ENCODE results near the gene CCDC124.

CCDC124 gene

GRCh38 chr19:17936379-17936778, 3.6 kb downstream of the CCDC124 start:
- no peak for DNase-seq

DNA sequence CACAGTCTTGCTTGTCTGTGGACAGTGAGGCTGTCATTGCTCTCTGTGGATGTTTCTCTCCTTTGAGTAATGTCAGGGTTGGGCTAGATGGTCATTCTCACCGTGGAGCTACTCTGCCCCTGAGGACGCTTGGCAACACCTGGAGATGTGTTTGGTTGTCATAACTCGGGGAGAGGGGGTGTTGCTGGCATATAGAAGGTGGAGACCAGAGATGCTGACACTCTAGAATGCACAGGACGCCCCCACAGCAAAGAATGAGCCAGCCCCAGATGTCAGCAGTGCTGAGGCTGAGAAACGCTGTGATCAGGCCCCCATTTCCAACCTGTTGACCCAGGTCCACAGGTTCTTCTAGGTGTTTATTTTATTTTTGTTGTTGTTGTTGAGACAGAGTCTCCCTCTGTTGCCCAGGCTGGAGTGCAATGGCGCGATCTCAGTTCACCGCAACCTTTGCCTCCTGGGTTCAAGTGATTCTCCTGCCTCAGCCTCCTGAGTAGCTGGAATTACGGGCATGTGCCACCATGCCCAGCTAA, 4.6 kb downstream of the CCDC124 start:
- no peak for DNase-seq

DNA sequence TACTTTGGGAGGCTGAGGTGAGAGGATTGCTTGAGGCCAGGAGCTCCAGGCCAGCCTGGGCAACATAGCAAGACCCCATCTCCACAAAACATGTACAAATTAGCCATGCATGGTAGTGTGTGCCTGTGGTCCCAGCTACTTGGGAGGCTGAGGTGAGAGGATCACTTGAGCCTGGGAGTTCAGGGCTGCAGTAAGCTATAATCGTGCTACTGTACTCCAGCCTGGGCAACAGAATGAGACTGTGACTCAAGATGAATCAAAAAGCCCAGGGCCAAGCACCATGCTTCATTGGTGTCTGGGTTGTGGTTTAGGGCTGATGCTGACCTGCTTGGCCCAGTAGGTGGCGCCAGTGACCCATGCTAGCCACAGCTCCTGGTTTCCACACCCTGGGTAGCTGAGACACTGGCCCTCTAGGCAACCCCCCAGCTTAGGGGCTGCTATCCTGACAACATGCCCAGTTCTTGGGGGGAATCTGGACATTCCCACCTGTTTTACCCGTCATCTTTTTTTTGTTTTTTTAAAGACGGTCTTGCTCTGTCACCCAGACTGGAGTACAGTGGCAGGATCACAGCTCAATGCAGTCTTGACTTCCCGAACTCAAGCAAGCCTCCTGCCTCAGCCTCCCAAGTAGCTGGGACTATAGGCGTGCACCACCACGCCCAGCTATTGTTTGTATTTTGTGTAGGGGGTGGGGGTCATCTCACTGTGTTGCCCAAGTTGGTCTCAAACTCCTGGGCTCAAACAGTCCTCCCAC, 5.5 kb downstream of the CCDC124 start:
- peak; percentile 88 to 90 for DNase-seq

- no peak for DNase-seq
Measured at GRCh38 chr19:17942181-17942580, 9.4 kb downstream of the CCDC124 start.

- no peak for DNase-seq
Measured at GRCh38 chr19:17942582-17943273, 9.9 kb downstream of the CCDC124 start.

DNA sequence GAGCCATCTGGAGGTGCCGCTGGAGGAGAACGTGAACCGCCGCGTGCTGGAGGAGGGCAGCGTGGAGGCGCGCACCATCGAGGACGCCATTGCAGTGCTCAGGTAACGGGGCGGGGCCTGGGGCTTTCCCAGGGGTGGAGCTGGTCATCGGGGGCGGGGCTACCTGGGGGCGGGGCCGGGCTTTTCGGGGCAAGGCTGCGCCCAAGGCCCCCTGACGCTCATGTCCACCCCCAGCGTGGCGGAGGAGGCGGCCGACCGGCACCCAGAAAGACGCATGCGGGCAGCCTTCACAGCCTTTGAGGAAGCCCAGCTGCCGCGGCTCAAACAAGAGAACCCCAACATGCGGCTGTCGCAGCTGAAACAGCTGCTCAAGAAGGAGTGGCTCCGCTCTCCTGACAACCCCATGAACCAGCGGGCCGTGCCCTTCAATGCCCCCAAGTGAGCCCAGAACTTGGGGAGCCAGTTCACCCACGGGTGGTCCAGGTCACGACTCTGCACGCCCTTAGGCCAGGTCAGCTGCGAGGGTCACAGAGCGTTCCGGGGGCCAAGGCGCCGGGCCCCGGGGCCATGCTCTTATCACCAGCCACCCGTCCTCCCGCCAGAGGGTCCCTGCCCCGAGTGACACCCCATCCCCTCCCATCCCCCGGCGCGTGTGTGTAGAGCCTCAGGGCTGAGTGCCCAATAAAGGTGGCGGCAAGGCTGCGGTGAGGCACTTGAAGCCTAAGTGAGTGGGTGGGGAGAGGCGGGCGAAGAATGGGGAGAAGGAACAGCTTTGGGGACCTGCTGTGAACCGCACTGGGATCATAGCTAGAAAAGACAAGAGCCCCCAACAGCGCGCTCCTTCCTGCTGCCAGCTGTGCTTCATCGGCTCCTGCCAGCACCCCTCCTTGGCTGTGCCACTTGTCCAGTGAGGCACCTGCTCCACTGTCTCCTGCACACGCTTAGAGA, 10.7 kb downstream of the CCDC124 start:
- DNase-seq: no peak

DNA sequence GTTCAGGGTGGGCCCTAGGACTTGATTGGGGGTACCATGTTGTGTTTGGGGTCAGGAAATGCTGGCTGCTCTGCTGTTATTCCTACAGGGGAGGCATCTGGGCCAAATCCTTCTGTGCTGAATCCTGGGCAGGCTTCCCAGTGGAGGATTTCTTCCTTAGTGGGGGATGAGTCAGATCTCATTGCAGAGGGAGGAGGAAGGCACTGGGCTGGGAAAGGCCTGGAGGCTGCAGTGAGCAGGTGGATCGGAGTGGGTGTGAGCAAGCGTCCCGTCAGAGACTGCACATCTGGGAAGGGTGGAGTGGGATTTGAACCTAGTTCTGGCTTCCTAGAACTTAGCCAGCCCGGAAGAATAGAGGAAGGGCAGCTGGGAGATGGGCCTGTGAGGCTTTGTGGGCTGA, 11.5 kb downstream of the CCDC124 start:
- DNase-seq: no peak

DNA sequence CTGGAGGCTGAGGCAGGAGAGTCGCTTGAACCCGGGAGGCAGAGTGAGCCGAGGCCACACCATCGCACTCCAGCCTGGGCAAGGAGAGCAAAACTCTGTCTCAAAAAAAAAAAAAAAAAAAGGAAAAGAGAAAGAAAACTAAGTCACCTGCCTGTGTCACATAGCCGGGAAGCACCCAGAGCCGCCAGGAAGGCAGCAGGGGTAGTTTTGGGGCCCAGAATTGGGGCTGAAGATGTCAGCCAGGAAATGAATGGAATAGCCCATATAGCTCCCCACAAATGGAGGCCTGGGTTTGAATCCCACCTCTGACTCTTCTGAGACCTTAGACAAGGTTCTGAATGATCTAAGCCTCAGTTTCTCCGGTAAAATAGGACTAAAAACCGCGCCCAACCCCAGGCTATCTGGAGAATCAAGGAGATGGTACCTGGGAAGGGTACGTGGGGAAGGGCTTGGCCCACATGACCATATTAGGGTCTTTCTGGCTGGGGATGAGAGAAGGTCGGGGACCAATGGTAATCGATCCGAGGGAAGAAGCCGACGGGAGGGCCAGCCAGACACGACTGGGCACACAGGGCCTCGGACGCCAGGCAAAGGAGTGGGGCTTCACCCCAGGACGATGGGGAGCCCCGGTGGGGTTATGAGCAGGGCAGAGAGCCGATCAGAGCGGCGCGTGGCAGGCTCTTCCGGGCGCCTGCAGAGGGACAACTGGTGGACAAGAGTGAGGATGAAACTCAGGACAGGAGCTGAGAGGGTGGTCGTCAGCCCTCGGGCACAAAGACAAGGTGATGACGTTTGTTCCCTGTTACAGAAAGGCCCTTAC, 14.4 kb downstream of the CCDC124 start:
- DNase-seq: no peak

- DNase-seq: peak; percentile 94 to 96
Measured at GRCh38 chr19:17947815-17948513, 15.1 kb downstream of the CCDC124 start.

DNA sequence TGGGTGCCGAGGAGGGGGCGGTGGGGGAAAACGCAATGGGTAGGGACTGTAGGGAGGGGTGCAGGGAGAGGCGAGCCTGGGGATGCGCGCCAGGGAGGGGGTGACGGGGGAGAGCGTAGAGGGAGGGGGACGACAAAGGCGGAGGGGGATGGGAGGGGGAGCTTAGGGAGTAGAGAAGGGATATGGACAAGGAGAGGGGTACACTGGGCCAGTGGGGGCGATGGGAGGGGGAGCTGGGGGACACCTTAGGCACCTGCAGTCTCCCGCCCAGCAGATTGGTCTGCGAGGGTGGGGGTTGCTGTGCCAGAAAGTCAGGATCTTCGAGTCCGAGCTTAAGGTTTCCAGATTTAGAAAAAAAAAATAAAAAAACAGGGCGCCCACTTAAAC, 15.7 kb downstream of the CCDC124 start:
- DNase-seq: no peak

DNA sequence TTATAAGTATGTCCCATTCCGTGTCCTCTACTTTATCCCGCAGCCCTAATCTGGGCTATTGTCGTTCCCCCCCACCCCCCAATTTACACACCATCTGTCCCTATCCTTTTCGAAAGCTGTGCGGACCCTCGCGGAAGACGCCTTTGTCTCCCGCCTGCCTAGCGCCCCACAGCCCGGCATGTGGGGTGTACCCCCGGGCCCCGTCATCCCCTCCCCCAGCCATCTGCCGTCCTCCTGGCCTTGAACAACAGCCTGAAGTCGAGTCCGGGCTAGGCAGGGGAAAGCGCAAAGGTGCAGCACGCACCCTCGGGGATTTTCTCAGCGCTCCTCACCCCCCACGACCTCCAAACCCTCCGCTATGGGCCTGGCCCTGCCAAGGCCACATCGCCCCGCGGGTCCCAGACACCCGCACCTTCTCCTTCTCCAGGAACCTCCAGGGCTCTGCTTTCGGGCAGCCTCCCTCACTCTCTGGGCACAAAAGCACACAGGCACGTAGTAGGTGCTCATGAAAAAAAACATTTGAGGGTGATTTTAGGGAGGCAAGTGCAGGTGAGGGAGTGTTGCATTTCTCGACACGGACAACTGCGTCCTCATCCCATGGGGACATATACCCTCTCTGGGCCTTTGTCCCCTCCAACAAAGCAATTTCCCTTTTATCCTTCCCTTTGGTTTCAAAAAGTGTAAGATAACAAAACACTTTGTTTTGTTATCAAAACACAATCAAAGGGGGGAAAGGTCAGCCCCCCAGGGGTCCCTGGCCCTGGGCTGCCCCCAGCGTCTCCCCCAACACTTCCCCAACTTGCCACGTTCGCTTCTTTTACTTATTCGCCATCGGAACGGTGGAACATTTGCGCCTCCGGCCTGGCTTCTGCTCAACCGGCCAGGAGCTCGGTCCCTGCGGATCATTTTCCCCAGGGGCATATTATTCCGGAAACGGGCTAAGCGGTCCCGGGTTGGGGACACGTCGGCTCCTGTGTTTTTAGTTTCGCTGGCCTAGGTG, 16.4 kb downstream of the CCDC124 start:
- DNase-seq: peak; percentile 43 to 52

DNA sequence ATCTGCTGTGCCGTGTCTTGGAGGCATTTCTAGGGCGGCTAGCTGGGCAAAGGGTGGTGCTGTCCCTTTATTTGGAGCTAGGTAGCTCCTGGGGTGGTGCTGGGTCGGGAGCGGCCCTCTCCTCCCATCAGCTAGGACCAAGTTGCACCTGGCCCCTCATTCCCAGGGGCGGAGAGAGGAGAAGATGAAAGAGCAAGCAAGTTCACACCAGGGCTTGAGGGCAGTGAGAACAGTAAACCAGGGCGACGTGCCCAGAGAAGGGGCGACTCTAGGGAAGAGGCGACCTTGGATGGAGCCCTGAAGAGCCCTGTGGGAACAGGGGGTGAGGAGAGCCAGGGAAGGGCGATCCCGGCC, 17.1 kb downstream of the CCDC124 start:
- peak in 1 of 2 experiments; percentile 31 for DNase-seq

GRCh38 chr19:17950310-17951156, 17.7 kb downstream of the CCDC124 start:
- DNase-seq: peak; percentile 42 to 50

DNA sequence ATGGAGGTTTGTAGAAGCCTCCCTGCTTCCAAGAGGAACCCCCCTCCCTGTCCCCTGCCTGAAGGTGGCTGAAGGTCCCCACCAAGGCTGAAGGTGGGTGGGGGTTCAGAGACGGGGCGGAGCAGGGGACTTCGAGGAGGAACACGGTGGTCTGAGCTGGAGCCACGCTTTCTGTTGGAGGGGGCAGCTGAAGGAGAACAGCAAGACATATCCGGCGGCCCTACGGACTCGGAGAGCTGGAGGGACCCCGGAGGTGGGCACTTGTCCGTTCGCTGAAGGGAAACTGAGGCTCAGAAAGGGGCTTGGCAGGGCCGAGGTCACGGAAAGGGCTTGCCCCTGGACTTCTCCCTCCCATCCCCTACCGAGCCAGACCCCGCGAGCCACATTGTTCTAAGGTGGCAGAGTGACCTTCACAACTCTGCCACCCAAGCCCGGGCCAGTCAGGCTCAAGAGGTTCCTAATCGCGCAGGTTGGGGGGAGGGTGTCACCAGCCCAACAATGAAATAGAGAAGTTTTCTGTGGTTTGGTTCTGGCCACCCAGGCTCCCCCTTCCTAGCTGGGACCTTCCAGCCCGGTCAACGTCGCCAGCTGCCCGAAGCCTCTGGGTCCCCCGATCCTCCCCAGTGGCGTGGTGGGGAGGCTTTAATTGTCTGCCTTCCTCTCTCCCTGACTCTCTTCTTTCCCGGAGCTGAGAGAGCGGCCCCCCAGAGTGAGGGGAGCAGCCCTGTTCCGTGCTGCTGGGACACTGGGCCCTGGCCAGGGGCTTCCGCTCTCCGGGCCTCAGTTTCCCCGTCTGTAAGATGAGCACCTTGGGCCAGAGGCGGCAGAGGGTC, 18.6 kb downstream of the CCDC124 start:
- DNase-seq: no peak

GRCh38 chr19:17951990-17952976, 19.5 kb downstream of the CCDC124 start:
- DNase-seq: no peak

DNA sequence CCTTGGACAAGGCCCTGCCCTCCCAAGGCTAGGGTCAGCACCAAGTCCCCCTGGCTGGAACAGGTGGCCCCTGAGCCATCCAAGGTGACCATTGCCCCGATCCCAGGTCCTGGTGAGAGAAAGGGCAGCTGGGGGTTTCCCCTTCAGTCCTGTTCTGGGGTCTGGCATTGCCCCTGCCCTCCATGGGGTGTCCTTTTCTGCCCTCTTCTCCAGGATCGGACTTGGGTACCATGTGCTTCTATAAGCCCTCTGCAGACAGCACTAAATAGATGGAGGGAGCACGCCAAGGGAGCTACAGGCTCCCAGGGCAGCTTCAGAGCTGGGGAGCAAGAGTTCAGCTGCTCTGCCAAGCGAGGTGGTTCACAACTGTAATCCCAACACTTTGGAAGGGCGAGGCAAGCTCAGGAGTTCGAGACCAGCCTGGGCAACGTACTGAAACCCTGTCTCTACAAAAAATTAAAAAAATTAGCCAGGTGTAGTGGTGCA, 20.5 kb downstream of the CCDC124 start:
- DNase-seq: no peak

DNA sequence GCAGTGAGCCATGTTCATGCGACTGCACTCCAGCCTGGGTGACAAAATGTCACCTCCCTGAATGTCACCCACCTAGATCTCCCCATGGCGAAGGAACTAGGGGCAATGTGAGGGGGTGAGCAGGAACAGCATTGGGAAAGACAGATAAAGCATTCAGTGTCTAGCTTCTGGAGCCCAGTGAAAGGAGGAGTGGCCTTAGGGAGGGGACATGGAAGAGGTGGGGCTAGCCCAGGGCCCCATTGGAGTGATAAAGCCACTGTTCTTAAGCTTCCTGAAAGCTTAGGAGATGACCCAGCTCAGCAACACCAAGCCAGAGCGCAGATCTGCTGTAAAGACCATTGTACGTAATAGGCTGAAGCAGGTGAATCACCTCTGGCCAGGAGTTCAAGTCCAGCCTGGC, 21.1 kb downstream of the CCDC124 start:
- DNase-seq: no peak
